ENCODE data around the gene TSPAN17.

GRCh38 chr5:176664479-176664878 lies 17.2 kb downstream of the TSPAN17 start:
- TF ChIP-seq POLR2AphosphoS5 (IDR thresholded peaks at IDR 0.05) = no peak
- TF ChIP-seq CTCF (IDR thresholded peaks at IDR 0.05) = no peak
